Naive thymus-derived CD4-positive, alpha-beta T cell (primary cell): Measurements from ENCODE around the gene CENPB. TPM values are rescaled to one million over a fixed set of nuclear protein-coding genes. Genes with fewer than 3 reads are reported as not detected.

ENCODE experiments used
- ATAC-seq: fragments of 150-1000 bp; cut with Tn5 transposase; 2 replicates; pipeline ENCODE4 v1.10.0; 2021; ENCODE audit warnings: mild to moderate bottlenecking, moderate library complexity
- CTCF ChIA-PET: fragments of 350-600 bp; sonication (Branson Sonifier 250); formaldehyde crosslinking; loops from one replicate; lab custom pipeline; 2021; ENCODE audit warnings: antibody characterized with exemption; lab: Charles Lee
- POLR2A ChIA-PET: fragments of 350-600 bp; sonication (Branson Sonifier 250); formaldehyde crosslinking; loops from one replicate; lab custom pipeline; 2021; ENCODE audit warnings: antibody characterized with exemption, inconsistent platforms; lab: Charles Lee
- DNase-seq, 9 donors: peaks; one replicate each; pipeline versions ENCODE4 v3.0.0 to v3.0.0-alpha.2; 2020 to 2022; ENCODE audit warnings: mixed read lengths in 1 of 9
- H3K27ac ChIP-seq: one replicate; pipeline ENCODE4 v1.7.0; 2013; ENCODE audit warnings: mild to moderate bottlenecking, low read depth, low read length, moderate library complexity
- H3K27me3 ChIP-seq, 2 donors: one replicate each; pipeline ENCODE4 v1.7.0; 2013; ENCODE audit warnings: low read length in 2 of 2, mild to moderate bottlenecking in 2 of 2, moderate library complexity in 2 of 2; ENCODE audit not compliant: control insufficient read depth in 2 of 2, insufficient read depth in 2 of 2
- H3K36me3 ChIP-seq, 3 experiments: 1 replicate in 2 of 3; 2 replicates in 1 of 3; pipeline ENCODE4 v1.7.0; 2013; ENCODE audit warnings: low read length in 3 of 3, mild to moderate bottlenecking in 3 of 3, moderate library complexity in 1 of 3; ENCODE audit not compliant: insufficient read depth in 3 of 3, control insufficient read depth in 2 of 3
- H3K4me1 ChIP-seq, 2 donors: one replicate each; pipeline ENCODE4 v1.7.0; 2013; ENCODE audit warnings: low read length in 2 of 2, mild to moderate bottlenecking in 2 of 2, moderate library complexity in 1 of 2; ENCODE audit not compliant: control insufficient read depth in 2 of 2, insufficient read depth in 2 of 2
- H3K4me3 ChIP-seq: 2 replicates; pipeline ENCODE4 v1.7.0; 2013; ENCODE audit warnings: mild to moderate bottlenecking, low read length
- H3K9me3 ChIP-seq, 3 experiments: 1 replicate in 2 of 3; 2 replicates in 1 of 3; pipeline ENCODE4 v1.7.0; 2013; ENCODE audit warnings: low read length in 3 of 3; ENCODE audit not compliant: control insufficient read depth in 2 of 3
- H3K27ac Mint-ChIP-seq, 9 donors: one replicate each; pipeline ENCODE4 v1.8.0; 2020 to 2022; ENCODE audit warnings: mixed read lengths in 9 of 9, mild to moderate bottlenecking in 8 of 9, moderate library complexity in 5 of 9, inconsistent platforms in 2 of 9
- H3K27me3 Mint-ChIP-seq, 5 donors: one replicate each; pipeline ENCODE4 v1.8.0; 2021 to 2022; ENCODE audit warnings: mixed read lengths in 5 of 5, mild to moderate bottlenecking in 1 of 5
- H3K36me3 Mint-ChIP-seq, 5 donors: one replicate each; pipeline ENCODE4 v1.8.0; 2020 to 2022; ENCODE audit warnings: mixed read lengths in 5 of 5, mild to moderate bottlenecking in 3 of 5, inconsistent platforms in 1 of 5
- H3K4me1 Mint-ChIP-seq, 7 donors: one replicate each; pipeline ENCODE4 v1.8.0; 2020 to 2022; ENCODE audit warnings: mixed read lengths in 7 of 7, mild to moderate bottlenecking in 3 of 7, inconsistent platforms in 1 of 7
- H3K4me3 Mint-ChIP-seq, 10 donors: one replicate each; pipeline ENCODE4 v1.8.0; 2020 to 2022; ENCODE audit warnings: mild to moderate bottlenecking in 10 of 10, mixed read lengths in 10 of 10, moderate library complexity in 6 of 10, inconsistent platforms in 2 of 10
- H3K9me3 Mint-ChIP-seq, 11 donors: one replicate each; pipeline ENCODE4 v1.8.0; 2020 to 2022; ENCODE audit warnings: mixed read lengths in 11 of 11, mild to moderate bottlenecking in 4 of 11, inconsistent platforms in 1 of 11, moderate library complexity in 1 of 11
- intact Hi-C, 2 donors: fragments of 100-400 bp; cut with micrococcal nuclease; formaldehyde crosslinking; loops; one replicate each; pipeline ENCODE4 v1.15.1; 2023
- polyA plus RNA-seq, 2 donors: library from polyadenylated mRNA; unstranded; fragments of 300-500 nt; fragmentation: Illumina TruSeq; gene quantifications; one replicate each; pipeline ENCODE4 v1.2.3, GENCODE V29; 2021
- total RNA-seq, 6 experiments: library from RNA in 5 of 6; stranded (reverse) in 5 of 6; gene quantifications; 1 replicate in 5 of 6; 2 replicates in 1 of 6; pipeline ENCODE4 v1.2.3 and lab custom pipeline; 2021 to 2026

Gene CENPB
- total and polyA plus RNA-seq, 7 experiments from 2014 or later: 1.3 to 73.6 (median 43.2) TPM

- Mint-ChIP-seq H3K9me3 (peaks cover 0 to 1% (median 0%) of the 10 kb centered on the region in 11 donors), H3K27me3 (no peaks in the 10 kb centered on the region), H3K27ac (peak overlapping the region in 7 of 9 donors; percentile 7 to 97 (median 69)), H3K36me3 (peaks cover 0 to 6% (median 5%) of the 10 kb centered on the region in 5 donors), H3K4me3 (peak overlapping the region in 8 of 10 donors; percentile 37 to 95 (median 52)), H3K4me1 (peaks cover 25 to 63% (median 58%) of the 10 kb centered on the region in 7 donors)
- DNase-seq: no peak
- ATAC-seq: no peak
- ChIA-PET POLR2A (interaction anchor here (0.5 to 13.1 kb wide), 6 partner anchors 23 to 1041 kb away, joined by 3 to 134 read pairs (median 30); partner anchors contain the start of genes ADISSP, CDC25B and CENPB), CTCF (interaction anchor here (0.7 to 5.6 kb wide), 5 partner anchors 9 to 208 kb away, joined by 3 to 82 read pairs (median 12); partner anchors contain the start of genes CDC25B and CENPB)
- intact Hi-C loops: no loop called here
- Histone ChIP-seq H3K4me3 (no peak overlapping the region), H3K27ac (no peak overlapping the region), H3K4me1 (peaks cover 46 to 55% of the 10 kb centered on the region in 2 donors), H3K36me3 (peaks cover 6 to 9% (median 8%) of the 10 kb centered on the region in 3 experiments), H3K9me3 (no peaks in the 10 kb centered on the region), H3K27me3 (no peaks in the 10 kb centered on the region)
Observed at GRCh38 chr20:3818155-3819151, 31.9 kb upstream of the CENPB start.

- Mint-ChIP-seq H3K27me3 (no peaks in the 10 kb centered on the region), H3K36me3 (peaks cover 0 to 15% (median 0%) of the 10 kb centered on the region in 5 donors), H3K4me3 (peak overlapping the region; percentile 59 to 90 (median 80)), H3K9me3 (no peaks in the 10 kb centered on the region), H3K27ac (peak overlapping the region; percentile 81 to 98 (median 92)), H3K4me1 (peaks cover 44 to 74% (median 70%) of the 10 kb centered on the region in 7 donors)
- intact Hi-C loops: no loop called here
- Histone ChIP-seq H3K4me3 (no peak overlapping the region), H3K9me3 (no peaks in the 10 kb centered on the region), H3K4me1 (peaks cover 55 to 73% of the 10 kb centered on the region in 2 donors), H3K27ac (peak overlapping the region; percentile 47), H3K36me3 (no peaks in the 10 kb centered on the region), H3K27me3 (no peaks in the 10 kb centered on the region)
- POLR2A ChIA-PET: interaction anchor here (0.8 to 13.1 kb wide), 4 partner anchors 10 to 74 kb away, joined by 3 to 134 read pairs (median 4); partner anchors contain the start of gene CDC25B
- CTCF ChIA-PET: interaction anchor here (1.1 to 6.8 kb wide), 3 partner anchors 16 to 29 kb away, joined by 4 to 45 read pairs (median 9); partner anchors contain the start of gene CDC25B
- ATAC-seq: no peak
- peak in 4 of 9 donors; percentile 31 to 37 (median 34) for DNase-seq
Observed at GRCh38 chr20:3815703-3816315, 29.3 kb upstream of the CENPB start.

GRCh38 chr20:3814928-3815495 lies 28.5 kb upstream of the CENPB start:
- H3K27ac ChIP-seq: no peak overlapping the region
- peaks cover 61 to 78% of the 10 kb centered on the region in 2 donors for H3K4me1 ChIP-seq
- DNase-seq: no peak
- no peaks in the 10 kb centered on the region for H3K27me3 ChIP-seq
- CTCF ChIA-PET: interaction anchor here (1.0 to 6.8 kb wide), 5 partner anchors 15 to 40 kb away, joined by 3 to 45 read pairs (median 6); partner anchors contain the start of gene CDC25B
- H3K4me3 ChIP-seq: no peak overlapping the region
- no peaks in the 10 kb centered on the region for H3K9me3 Mint-ChIP-seq
- peaks cover 0 to 18% (median 0%) of the 10 kb centered on the region in 5 donors for H3K36me3 Mint-ChIP-seq
- intact Hi-C loops: no loop called here
- peak overlapping the region in 6 of 10 donors; percentile 10 to 90 (median 40) for H3K4me3 Mint-ChIP-seq
- ATAC-seq: no peak
- H3K36me3 ChIP-seq: no peaks in the 10 kb centered on the region
- POLR2A ChIA-PET: interaction anchor here (0.8 to 13.1 kb wide), 5 partner anchors 11 to 75 kb away, joined by 3 to 134 read pairs (median 5); partner anchors contain the start of genes ADISSP and CDC25B
- peak overlapping the region in 7 of 9 donors; percentile 89 to 96 (median 92) for H3K27ac Mint-ChIP-seq
- H3K9me3 ChIP-seq: no peaks in the 10 kb centered on the region
- no peaks in the 10 kb centered on the region for H3K27me3 Mint-ChIP-seq
- H3K4me1 Mint-ChIP-seq: peaks cover 44 to 77% (median 74%) of the 10 kb centered on the region in 7 donors

GRCh38 chr20:3813848-3814581 lies 27.5 kb upstream of the CENPB start:
- H3K4me1 ChIP-seq: peaks cover 58 to 75% of the 10 kb centered on the region in 2 donors
- H3K4me3 Mint-ChIP-seq: peak overlapping the region; percentile 39 to 90 (median 66)

GRCh38 chr20:3812975-3813847 lies 26.7 kb upstream of the CENPB start:
- Mint-ChIP-seq H3K27me3 (no peaks in the 10 kb centered on the region), H3K27ac (peak overlapping the region; percentile 74 to 100 (median 96)), H3K4me1 (peaks cover 45 to 72% (median 66%) of the 10 kb centered on the region in 7 donors), H3K4me3 (peak overlapping the region; percentile 39 to 90 (median 66)), H3K36me3 (peaks cover 0 to 20% (median 0%) of the 10 kb centered on the region in 5 donors), H3K9me3 (no peaks in the 10 kb centered on the region)
- DNase-seq: peak in 1 of 9 donors; percentile 14
- Histone ChIP-seq H3K27ac (peak overlapping the region; percentile 65), H3K27me3 (no peaks in the 10 kb centered on the region), H3K36me3 (no peaks in the 10 kb centered on the region), H3K4me3 (no peak overlapping the region), H3K9me3 (no peaks in the 10 kb centered on the region), H3K4me1 (peaks cover 55 to 69% of the 10 kb centered on the region in 2 donors)
- no peak for ATAC-seq
- CTCF ChIA-PET: interaction anchor here (0.8 to 6.8 kb wide), 9 partner anchors 9 to 45 kb away, joined by 3 to 45 read pairs (median 5); partner anchors contain the start of genes CDC25B and CENPB
- POLR2A ChIA-PET: interaction anchor here (0.8 to 13.1 kb wide), 6 partner anchors 9 to 176 kb away, joined by 3 to 134 read pairs (median 8); partner anchors contain the start of genes ADISSP and CDC25B
- intact Hi-C loops: no loop called here

More at GRCh38 chr20:3813848-3814581, 27.5 kb upstream of the CENPB start:
- DNase-seq: peak in 1 of 9 donors; percentile 17
- no peaks in the 10 kb centered on the region for H3K27me3 ChIP-seq
- intact Hi-C loops: no loop called here
- H3K9me3 Mint-ChIP-seq: no peaks in the 10 kb centered on the region
- peak overlapping the region; percentile 65 for H3K27ac ChIP-seq
- no peaks in the 10 kb centered on the region for H3K36me3 ChIP-seq
- no peak for ATAC-seq
- peaks cover 44 to 74% (median 68%) of the 10 kb centered on the region in 7 donors for H3K4me1 Mint-ChIP-seq
- peak overlapping the region in 8 of 9 donors; percentile 93 to 100 (median 97) for H3K27ac Mint-ChIP-seq
- no peak overlapping the region for H3K4me3 ChIP-seq
- peaks cover 0 to 20% (median 0%) of the 10 kb centered on the region in 5 donors for H3K36me3 Mint-ChIP-seq
- CTCF ChIA-PET: interaction anchor here (0.8 to 6.8 kb wide), 8 partner anchors 9 to 41 kb away, joined by 3 to 45 read pairs (median 4); partner anchors contain the start of genes CDC25B and CENPB
- no peaks in the 10 kb centered on the region for H3K27me3 Mint-ChIP-seq
- no peaks in the 10 kb centered on the region for H3K9me3 ChIP-seq
- POLR2A ChIA-PET: interaction anchor here (0.6 to 13.1 kb wide), 10 partner anchors 10 to 665 kb away, joined by 3 to 134 read pairs (median 4); partner anchors contain the start of genes ADISSP and CDC25B
